ENCODE measurements around the gene DNAH6.
A peak's percentile ranks its signal among the peaks of the same experiment; 100 is the strongest.
"Not testable (repeated sequence)": the region's sequence is repeated elsewhere in the genome, so short reads cannot be mapped to it uniquely, and the experiment has no call there.

The DNAH6 gene

DNA sequence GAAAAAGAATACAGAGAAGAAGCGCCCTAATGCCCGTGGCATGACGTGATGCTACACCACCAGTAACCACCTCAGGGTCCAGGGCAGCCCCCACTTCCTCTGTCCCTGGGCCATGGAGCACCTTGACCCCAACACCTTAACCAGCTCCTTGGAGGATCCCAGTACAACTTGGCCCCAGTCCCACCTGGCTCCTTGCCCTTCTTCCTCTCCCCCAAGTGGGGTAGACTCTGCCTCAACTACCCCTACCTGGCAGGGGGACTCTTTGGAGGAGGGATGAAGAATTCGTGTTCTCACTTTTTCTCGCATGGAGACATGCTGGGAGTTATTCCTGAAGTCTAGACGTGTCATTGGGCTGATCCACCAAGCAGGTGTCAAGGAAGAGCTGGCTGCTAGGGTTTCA is 345.7 kb downstream of the DNAH6 start:
- TF ChIP-seq ZFX (IDR thresholded peaks at IDR 0.05; ENCODE audit: borderline replicate concordance) = no peak
- TF ChIP-seq, protein P1, sequence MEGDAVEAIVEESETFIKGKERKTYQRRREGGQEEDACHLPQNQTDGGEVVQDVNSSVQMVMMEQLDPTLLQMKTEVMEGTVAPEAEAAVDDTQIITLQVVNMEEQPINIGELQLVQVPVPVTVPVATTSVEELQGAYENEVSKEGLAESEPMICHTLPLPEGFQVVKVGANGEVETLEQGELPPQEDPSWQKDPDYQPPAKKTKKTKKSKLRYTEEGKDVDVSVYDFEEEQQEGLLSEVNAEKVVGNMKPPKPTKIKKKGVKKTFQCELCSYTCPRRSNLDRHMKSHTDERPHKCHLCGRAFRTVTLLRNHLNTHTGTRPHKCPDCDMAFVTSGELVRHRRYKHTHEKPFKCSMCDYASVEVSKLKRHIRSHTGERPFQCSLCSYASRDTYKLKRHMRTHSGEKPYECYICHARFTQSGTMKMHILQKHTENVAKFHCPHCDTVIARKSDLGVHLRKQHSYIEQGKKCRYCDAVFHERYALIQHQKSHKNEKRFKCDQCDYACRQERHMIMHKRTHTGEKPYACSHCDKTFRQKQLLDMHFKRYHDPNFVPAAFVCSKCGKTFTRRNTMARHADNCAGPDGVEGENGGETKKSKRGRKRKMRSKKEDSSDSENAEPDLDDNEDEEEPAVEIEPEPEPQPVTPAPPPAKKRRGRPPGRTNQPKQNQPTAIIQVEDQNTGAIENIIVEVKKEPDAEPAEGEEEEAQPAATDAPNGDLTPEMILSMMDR (IDR thresholded peaks at IDR 0.05) = no peak
- no peak overlapping the region for H3K27ac ChIP-seq

DNA sequence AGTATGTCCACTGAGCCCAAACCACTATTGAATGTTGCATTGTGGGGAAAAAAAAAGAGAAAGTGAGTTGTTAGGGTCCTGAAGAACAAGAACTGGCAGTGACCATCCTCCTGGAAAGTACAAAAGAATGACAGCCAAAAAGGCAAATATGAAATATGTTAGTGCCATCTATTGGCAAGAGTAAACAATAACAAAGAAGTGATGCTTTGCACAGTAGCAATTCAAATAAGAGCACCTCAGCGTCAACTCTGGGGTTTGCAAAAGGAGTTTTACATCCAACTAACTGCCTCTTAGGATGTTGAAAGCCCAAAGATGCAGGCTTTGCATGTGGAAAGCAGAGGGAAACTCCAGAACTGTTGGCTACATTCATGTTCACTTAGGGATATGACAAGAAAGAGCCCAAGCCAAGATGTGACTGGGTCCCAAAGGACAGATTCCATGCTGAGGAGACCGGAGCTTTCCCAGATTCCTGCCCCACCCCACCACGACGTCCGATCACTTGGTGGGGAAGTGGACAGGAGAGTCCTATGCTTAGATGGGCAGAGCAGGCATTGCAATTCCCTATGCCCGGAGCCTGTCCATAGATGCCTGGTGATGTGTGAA is 349.0 kb downstream of the DNAH6 start:
- no peak overlapping the region for H3K27ac ChIP-seq
- no peak for TF ChIP-seq ZFX (IDR thresholded peaks at IDR 0.05; ENCODE audit: borderline replicate concordance)
- TF ChIP-seq, protein P1 (IDR thresholded peaks at IDR 0.05) = peak; percentile 44

DNA sequence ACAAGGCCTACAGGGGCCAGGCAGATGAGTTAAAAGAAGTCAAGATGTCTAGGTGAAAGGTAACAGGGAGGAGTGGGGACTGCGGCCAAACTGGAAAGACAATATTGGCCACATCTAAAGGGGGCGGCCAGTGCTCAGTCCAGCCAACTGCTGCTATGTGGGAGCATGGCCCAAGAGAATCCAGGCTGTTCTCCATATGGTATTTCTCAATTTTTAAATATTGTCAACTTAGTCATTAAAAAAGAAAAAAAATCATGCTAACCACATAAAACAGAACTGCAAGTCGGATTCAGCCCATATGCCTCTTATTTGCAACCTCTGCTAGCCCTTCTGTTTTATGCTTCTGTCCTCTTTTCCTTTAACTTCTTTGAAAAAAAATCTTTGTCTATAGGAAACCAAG is 349.8 kb downstream of the DNAH6 start:
- TF ChIP-seq, protein P1 (IDR thresholded peaks at IDR 0.05) = no peak
- no peak for TF ChIP-seq ZFX (IDR thresholded peaks at IDR 0.05; ENCODE audit: borderline replicate concordance)
- no peak overlapping the region for H3K27ac ChIP-seq

DNA sequence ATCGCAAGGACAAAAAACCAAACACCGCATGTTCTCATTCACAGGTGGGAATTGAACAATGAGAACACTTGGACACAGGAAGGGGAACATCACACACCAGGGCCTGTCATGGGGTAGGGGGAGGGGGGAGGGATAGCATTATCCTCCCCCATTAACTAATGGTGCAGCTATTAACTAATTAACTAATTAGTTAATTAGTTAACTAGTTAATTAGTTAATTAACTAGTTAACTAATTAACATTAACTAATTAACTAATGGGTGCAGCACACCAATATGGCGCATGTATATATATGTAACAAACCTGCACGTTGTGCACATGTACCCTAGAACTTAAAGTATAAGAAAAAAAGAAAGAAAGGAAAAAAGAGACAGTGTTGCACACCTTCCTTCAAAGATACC is 352.0 kb downstream of the DNAH6 start:
- H3K27ac ChIP-seq = not testable (repeated sequence)

Data from 22Rv1 (cell line).